Subcutaneous abdominal adipose tissue (tissue), 5 donors: Measurements from ENCODE around the gene MSMP.

ENCODE experiments used
- H3K27ac ChIP-seq: one replicate; pipeline ENCODE4 v1.7.0; 2013; ENCODE audit warnings: low read depth, mild to moderate bottlenecking, inconsistent platforms, low read length, moderate library complexity
- H3K27me3 ChIP-seq, 5 donors: one replicate each; pipeline ENCODE4 v1.7.0; 2013; ENCODE audit warnings: low read length in 5 of 5, inconsistent platforms in 1 of 5; ENCODE audit not compliant: control insufficient read depth in 5 of 5, insufficient read depth in 4 of 5
- H3K36me3 ChIP-seq, 5 donors: one replicate each; pipeline ENCODE4 v1.7.0; 2013; ENCODE audit warnings: low read length in 5 of 5; ENCODE audit not compliant: control insufficient read depth in 5 of 5, insufficient read depth in 5 of 5
- H3K4me1 ChIP-seq, 5 donors: one replicate each; pipeline ENCODE4 v1.7.0; 2013; ENCODE audit warnings: low read length in 5 of 5, mild to moderate bottlenecking in 3 of 5, moderate library complexity in 1 of 5; ENCODE audit not compliant: control insufficient read depth in 5 of 5, insufficient read depth in 5 of 5
- H3K4me3 ChIP-seq, 5 donors: one replicate each; pipeline ENCODE4 v1.7.0; 2013; ENCODE audit warnings: low read length in 5 of 5, low read depth in 1 of 5
- H3K9ac ChIP-seq, 5 donors: one replicate each; pipeline ENCODE4 v1.7.0; 2013; ENCODE audit warnings: low read length in 5 of 5, mild to moderate bottlenecking in 4 of 5, moderate library complexity in 3 of 5
- H3K9me3 ChIP-seq, 5 donors: one replicate each; pipeline ENCODE4 v1.7.0; 2013; ENCODE audit warnings: low read length in 5 of 5; ENCODE audit not compliant: control insufficient read depth in 5 of 5
- donor health status: healthy.
- donor health status: healthy.
- donor health status: healthy.
- donor health status: healthy.
- donor health status: healthy.

The MSMP gene

GRCh38 chr9:35748242-35748857, 5.7 kb downstream of the MSMP start:
- H3K4me1 ChIP-seq, result peaks cover 16 to 52% (median 49%) of the 10 kb centered on the region in 5 donors
- H3K27me3 ChIP-seq, result no peaks in the 10 kb centered on the region
- peaks cover 9 to 45% (median 42%) of the 10 kb centered on the region in 5 donors for H3K36me3 ChIP-seq
- H3K27ac ChIP-seq, result peak overlapping the region; percentile 91
- H3K9me3 ChIP-seq, result no peaks in the 10 kb centered on the region
- H3K4me3 ChIP-seq, result peak overlapping the region; percentile 75 to 95 (median 89)
- H3K9ac ChIP-seq, result peak overlapping the region; percentile 85 to 97 (median 95)

- Histone ChIP-seq H3K27ac (peak overlapping the region; percentile 25), H3K36me3 (peaks cover 15 to 45% (median 42%) of the 10 kb centered on the region in 5 donors), H3K4me1 (peaks cover 16 to 52% (median 49%) of the 10 kb centered on the region in 5 donors)
Measured at GRCh38 chr9:35746583-35746982, 7.5 kb downstream of the MSMP start.

GRCh38 chr9:35745569-35745968, 8.5 kb downstream of the MSMP start:
- no peaks in the 10 kb centered on the region for H3K9me3 ChIP-seq
- peak overlapping the region in 1 of 5 donors; percentile 78 for H3K4me3 ChIP-seq
- no peaks in the 10 kb centered on the region for H3K27me3 ChIP-seq
- H3K36me3 ChIP-seq, result peaks cover 15 to 43% (median 41%) of the 10 kb centered on the region in 5 donors
- H3K4me1 ChIP-seq, result peaks cover 16 to 49% (median 44%) of the 10 kb centered on the region in 5 donors
- peak overlapping the region in 4 of 5 donors; percentile 31 to 60 (median 37) for H3K9ac ChIP-seq
- H3K27ac ChIP-seq, result peak overlapping the region; percentile 19

More at GRCh38 chr9:35746583-35746982, 7.5 kb downstream of the MSMP start:
- Histone ChIP-seq H3K27me3 (no peaks in the 10 kb centered on the region), H3K4me3 (peak overlapping the region; percentile 75 to 95 (median 89)), H3K9ac (peak overlapping the region in 3 of 5 donors; percentile 86 to 97 (median 96)), H3K9me3 (no peaks in the 10 kb centered on the region)

GRCh38 chr9:35743880-35744518, 10.1 kb downstream of the MSMP start:
- Histone ChIP-seq H3K27me3 (no peaks in the 10 kb centered on the region), H3K27ac (no peak overlapping the region), H3K4me3 (no peak overlapping the region), H3K9me3 (no peaks in the 10 kb centered on the region), H3K9ac (no peak overlapping the region), H3K4me1 (peaks cover 11 to 37% (median 33%) of the 10 kb centered on the region in 5 donors), H3K36me3 (peaks cover 15 to 57% (median 56%) of the 10 kb centered on the region in 5 donors)

- H3K9me3 ChIP-seq, result no peaks in the 10 kb centered on the region
- H3K27ac ChIP-seq, result no peak overlapping the region
- H3K27me3 ChIP-seq, result no peaks in the 10 kb centered on the region
- no peak overlapping the region for H3K9ac ChIP-seq
- peaks cover 11 to 36% (median 31%) of the 10 kb centered on the region in 5 donors for H3K4me1 ChIP-seq
- peaks cover 15 to 63% (median 61%) of the 10 kb centered on the region in 5 donors for H3K36me3 ChIP-seq
- no peak overlapping the region for H3K4me3 ChIP-seq
Measured at GRCh38 chr9:35743452-35743851, 10.6 kb downstream of the MSMP start.

GRCh38 chr9:35741740-35742139, 12.3 kb downstream of the MSMP start:
- peaks cover 15 to 80% (median 78%) of the 10 kb centered on the region in 5 donors for H3K36me3 ChIP-seq

GRCh38 chr9:35740243-35740642, 13.8 kb downstream of the MSMP start:
- no peaks in the 10 kb centered on the region for H3K9me3 ChIP-seq
- H3K4me1 ChIP-seq, result peaks cover 0 to 6% (median 4%) of the 10 kb centered on the region in 5 donors
- no peak overlapping the region for H3K9ac ChIP-seq
- H3K27me3 ChIP-seq, result no peaks in the 10 kb centered on the region
- H3K36me3 ChIP-seq, result peaks cover 19 to 95% (median 93%) of the 10 kb centered on the region in 5 donors
- no peak overlapping the region for H3K27ac ChIP-seq
- no peak overlapping the region for H3K4me3 ChIP-seq

More at GRCh38 chr9:35741740-35742139, 12.3 kb downstream of the MSMP start:
- Histone ChIP-seq H3K9ac (no peak overlapping the region), H3K4me1 (peaks cover 2 to 19% (median 14%) of the 10 kb centered on the region in 5 donors), H3K27me3 (no peaks in the 10 kb centered on the region), H3K4me3 (no peak overlapping the region), H3K9me3 (no peaks in the 10 kb centered on the region), H3K27ac (no peak overlapping the region)

GRCh38 chr9:35738924-35739323, 15.2 kb downstream of the MSMP start:
- H3K27me3 ChIP-seq, result no peaks in the 10 kb centered on the region
- H3K4me3 ChIP-seq, result no peak overlapping the region
- H3K27ac ChIP-seq, result no peak overlapping the region
- H3K36me3 ChIP-seq, result peaks cover 23 to 95% (median 88%) of the 10 kb centered on the region in 5 donors
- H3K9me3 ChIP-seq, result no peaks in the 10 kb centered on the region
- H3K9ac ChIP-seq, result no peak overlapping the region
- H3K4me1 ChIP-seq, result peaks cover 0 to 6% (median 1%) of the 10 kb centered on the region in 5 donors

GRCh38 chr9:35738186-35738585, 15.9 kb downstream of the MSMP start:
- Histone ChIP-seq H3K27me3 (no peaks in the 10 kb centered on the region), H3K4me1 (peaks cover 2 to 11% (median 8%) of the 10 kb centered on the region in 5 donors), H3K9me3 (no peaks in the 10 kb centered on the region), H3K27ac (no peak overlapping the region), H3K9ac (no peak overlapping the region), H3K36me3 (peaks cover 18 to 87% (median 81%) of the 10 kb centered on the region in 5 donors), H3K4me3 (no peak overlapping the region)

GRCh38 chr9:35737143-35737542, 16.9 kb downstream of the MSMP start:
- Histone ChIP-seq H3K4me3 (no peak overlapping the region), H3K4me1 (peaks cover 6 to 18% (median 16%) of the 10 kb centered on the region in 5 donors), H3K9me3 (no peaks in the 10 kb centered on the region), H3K36me3 (peaks cover 12 to 78% (median 70%) of the 10 kb centered on the region in 5 donors), H3K9ac (no peak overlapping the region), H3K27me3 (no peaks in the 10 kb centered on the region), H3K27ac (no peak overlapping the region)
